Epithelial cell of esophagus (primary cell): Measurements from ENCODE around the gene SLC17A8.
"Not testable (repeated sequence)": the region's sequence is repeated elsewhere in the genome, so short reads cannot be mapped to it uniquely, and the experiment has no call there.

ENCODE experiments used
- DNase-seq: peaks from one replicate; pipeline ENCODE4 v3.0.0; 2010; ENCODE audit warnings: low read depth
- H3K4me3 ChIP-seq: 2 replicates; pipeline ENCODE4 v1.5.1; 2011; ENCODE audit warnings: mild to moderate bottlenecking, low read length, control low read depth
- CTCF ChIP-seq: IDR thresholded peaks from 2 replicates; pipeline ENCODE4 v1.5.1; 2011; ENCODE audit warnings: low read depth, mild to moderate bottlenecking, low read length, control low read depth, inconsistent platforms; ENCODE audit not compliant: insufficient read depth; ENCODE audit errors: missing control alignments

Gene SLC17A8

DNA sequence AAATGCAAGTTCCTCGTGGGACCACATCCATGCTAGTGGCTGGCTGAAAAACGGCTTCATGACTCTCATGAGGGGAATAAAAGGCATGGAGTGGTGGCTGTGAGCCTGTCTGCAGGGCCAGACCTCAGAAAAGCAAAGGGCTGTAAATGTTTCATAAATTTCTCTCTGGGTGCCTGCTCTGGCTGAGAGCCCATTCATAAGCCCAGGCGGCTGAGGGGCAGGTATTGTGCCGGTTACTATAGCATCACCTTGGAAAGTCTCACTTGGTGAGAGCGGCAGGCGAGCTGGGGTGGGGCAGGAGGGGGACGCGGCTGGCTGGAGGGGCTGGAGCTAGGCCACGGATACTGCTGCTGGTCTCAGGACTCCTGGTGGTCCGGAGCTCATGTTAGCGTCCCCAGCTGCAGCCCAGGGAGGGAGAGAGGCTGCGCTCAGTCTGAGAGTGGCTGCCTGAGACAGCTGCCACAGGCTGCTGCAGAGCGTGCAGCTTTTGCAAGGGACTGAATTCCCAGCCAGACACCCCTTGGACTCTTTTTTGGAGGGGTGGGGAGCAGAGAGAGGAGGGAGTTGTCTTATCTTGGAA lies at the start of gene SLC17A8:
Gene SLC17A8, plus strand, starts transcription at position 431 of the 580 bp plus-strand sequence. CDS start 318 bp downstream, outside the sequence.
- no peak for TF ChIP-seq CTCF
- DNase-seq, result no peak
- no peak within 1 kb of the TSS for H3K4me3 ChIP-seq

DNA sequence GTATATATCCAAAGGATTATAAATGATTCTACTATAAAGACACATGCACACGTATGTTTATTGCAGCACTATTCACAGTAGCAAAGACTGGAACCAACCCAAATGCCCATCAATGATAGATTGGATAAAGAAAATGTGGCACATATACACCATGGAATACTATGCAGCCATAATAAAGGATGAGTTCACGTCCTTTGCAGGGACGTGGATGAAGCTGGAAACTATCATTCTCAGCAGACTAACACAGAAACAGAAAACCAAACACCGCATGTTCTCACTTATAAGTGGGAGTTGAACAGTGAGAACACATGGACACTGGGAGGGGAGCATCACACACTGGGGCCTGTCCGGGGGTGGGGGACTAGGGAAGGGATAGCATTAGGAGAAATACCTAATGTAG lies 48.7 kb upstream of the SLC17A8 start:
- not testable (repeated sequence) for H3K4me3 ChIP-seq, DNase-seq

- H3K4me3 ChIP-seq, result no peak overlapping the region
- DNase-seq, result no peak
- TF ChIP-seq CTCF, result no peak
These were observed 45.6 kb upstream of the SLC17A8 start for GRCh38 chr12:100311317-100311716.

GRCh38 chr12:100317371-100317770 lies 39.5 kb upstream of the SLC17A8 start:
- H3K4me3 ChIP-seq, result no peak overlapping the region
- no peak for DNase-seq
- no peak for TF ChIP-seq CTCF

GRCh38 chr12:100324498-100324897 lies 32.4 kb upstream of the SLC17A8 start:
- DNase-seq, result no peak
- H3K4me3 ChIP-seq, result no peak overlapping the region
- no peak for TF ChIP-seq CTCF

GRCh38 chr12:100326208-100326607 lies 30.7 kb upstream of the SLC17A8 start:
- no peak for DNase-seq
- TF ChIP-seq CTCF, result no peak
- no peak overlapping the region for H3K4me3 ChIP-seq

GRCh38 chr12:100329800-100330199 lies 27.1 kb upstream of the SLC17A8 start:
- no peak for TF ChIP-seq CTCF
- no peak overlapping the region for H3K4me3 ChIP-seq
- no peak for DNase-seq
